Peyer's patch (tissue), 4 donors: ENCODE measurements around the gene CRYL1.

Experiments used
- POLR2A ChIP-seq, 2 donors: fragments of 450-650 bp; IDR thresholded peaks; one replicate each; pipeline ENCODE4 v1.5.1; 2017; ENCODE audit warnings: antibody characterized with exemption in 2 of 2, mild to moderate bottlenecking in 2 of 2, moderate library complexity in 2 of 2
- TF ChIP-seq, protein P1 (sequence below), 6 experiments: fragments of 450-650 bp in 4 of 6; fragments of 200-600 bp in 2 of 6; sonication (generic) in 1 of 6; IDR thresholded peaks; one replicate each; pipeline ENCODE4 v1.5.1; 2017 to 2019; ENCODE audit warnings: antibody characterized with exemption in 6 of 6, mild to moderate bottlenecking in 3 of 6, moderate library complexity in 1 of 6

DNA sequence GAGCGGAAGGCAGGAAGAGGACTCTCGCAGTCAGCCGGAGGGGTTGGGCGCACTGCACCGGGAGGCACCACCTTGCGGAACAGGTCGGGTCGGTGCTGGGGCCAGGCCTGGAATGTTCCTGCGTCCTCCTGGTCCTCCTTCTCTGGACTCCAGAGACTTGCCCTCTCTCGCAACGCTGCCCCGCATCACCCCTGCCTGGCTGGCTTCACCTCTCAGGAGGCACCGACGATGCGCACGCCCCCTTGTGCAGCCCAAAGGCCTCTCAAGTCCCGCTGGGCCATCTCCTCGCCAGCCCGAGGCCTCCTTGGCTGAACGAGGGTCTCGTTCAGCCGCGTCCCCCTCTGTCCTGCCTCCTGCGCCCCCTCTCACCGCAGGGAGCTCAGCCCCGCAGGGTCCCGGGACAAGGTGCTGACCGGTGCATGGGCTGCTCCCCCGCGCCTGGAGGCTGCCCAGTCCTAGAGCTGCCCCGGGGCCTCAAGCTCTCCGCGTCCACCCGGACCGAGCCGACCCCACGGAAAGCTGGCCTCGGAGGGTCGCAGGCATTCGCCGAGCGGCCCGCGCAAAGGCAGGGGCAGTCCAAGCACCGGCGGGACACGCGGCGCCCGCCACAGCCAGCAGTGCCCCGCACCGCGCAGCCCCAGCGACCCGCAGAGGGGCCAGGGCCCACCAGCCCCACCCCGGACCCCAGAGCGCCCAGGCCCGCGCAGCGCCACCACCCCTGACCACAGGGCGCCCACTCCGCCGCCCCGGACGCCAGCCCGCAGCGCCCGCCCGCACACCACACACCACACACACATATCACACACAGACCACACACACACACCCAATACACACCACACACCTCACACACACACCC lies 133.8 kb downstream of the CRYL1 start:
- TF ChIP-seq, protein P1, sequence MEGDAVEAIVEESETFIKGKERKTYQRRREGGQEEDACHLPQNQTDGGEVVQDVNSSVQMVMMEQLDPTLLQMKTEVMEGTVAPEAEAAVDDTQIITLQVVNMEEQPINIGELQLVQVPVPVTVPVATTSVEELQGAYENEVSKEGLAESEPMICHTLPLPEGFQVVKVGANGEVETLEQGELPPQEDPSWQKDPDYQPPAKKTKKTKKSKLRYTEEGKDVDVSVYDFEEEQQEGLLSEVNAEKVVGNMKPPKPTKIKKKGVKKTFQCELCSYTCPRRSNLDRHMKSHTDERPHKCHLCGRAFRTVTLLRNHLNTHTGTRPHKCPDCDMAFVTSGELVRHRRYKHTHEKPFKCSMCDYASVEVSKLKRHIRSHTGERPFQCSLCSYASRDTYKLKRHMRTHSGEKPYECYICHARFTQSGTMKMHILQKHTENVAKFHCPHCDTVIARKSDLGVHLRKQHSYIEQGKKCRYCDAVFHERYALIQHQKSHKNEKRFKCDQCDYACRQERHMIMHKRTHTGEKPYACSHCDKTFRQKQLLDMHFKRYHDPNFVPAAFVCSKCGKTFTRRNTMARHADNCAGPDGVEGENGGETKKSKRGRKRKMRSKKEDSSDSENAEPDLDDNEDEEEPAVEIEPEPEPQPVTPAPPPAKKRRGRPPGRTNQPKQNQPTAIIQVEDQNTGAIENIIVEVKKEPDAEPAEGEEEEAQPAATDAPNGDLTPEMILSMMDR (IDR thresholded peaks at IDR 0.05), result no peak
- TF ChIP-seq POLR2A (IDR thresholded peaks at IDR 0.05), result no peak
